B cell (primary cell): ENCODE measurements around the gene SPOCD1. TPM values are rescaled to one million over a fixed set of nuclear protein-coding genes. Genes with fewer than 3 reads are reported as not detected.
"Not testable (repeated sequence)": the region's sequence is repeated elsewhere in the genome, so short reads cannot be mapped to it uniquely, and the experiment has no call there.

Source experiments
- ATAC-seq: fragments of 200-7000 bp; cut with Tn5 transposase; one replicate; pipeline ENCODE4 v1.10.0; 2021; ENCODE audit warnings: low read depth, mild to moderate bottlenecking, moderate number of reproducible peaks, moderate library complexity
- CTCF ChIA-PET: fragments of 350-600 bp; sonication (Branson Sonifier 250); formaldehyde crosslinking; loops from one replicate; lab custom pipeline; 2021; ENCODE audit warnings: antibody characterized with exemption, inconsistent platforms; lab: Charles Lee
- POLR2A ChIA-PET: fragments of 350-600 bp; sonication (Branson Sonifier 250); formaldehyde crosslinking; loops from one replicate; lab custom pipeline; 2021; ENCODE audit warnings: antibody characterized with exemption; lab: Charles Lee
- DNase-seq: peaks from one replicate; pipeline ENCODE4 v3.0.0; 2013
- H2AFZ ChIP-seq: 2 replicates; pipeline ENCODE4 v1.6.1; 2012; ENCODE audit warnings: mild to moderate bottlenecking, low read depth, low read length; ENCODE audit not compliant: insufficient read depth, poor library complexity, severe bottlenecking
- H3K27ac ChIP-seq, 2 donors: 1 replicate in 1 of 2; 2 replicates in 1 of 2; pipeline ENCODE4 v1.5.1; 2012 to 2013; ENCODE audit warnings: low read length in 2 of 2, mild to moderate bottlenecking in 2 of 2, moderate library complexity in 1 of 2
- H3K27me3 ChIP-seq, 4 experiments: fragments of 200-600 bp in 1 of 4; sonication (generic) in 1 of 4; replicated peaks in 1 of 4; 1 replicate in 2 of 4; 2 replicates in 2 of 4; pipeline versions ENCODE4 v1.6.1 to v1.7.0; 2013 to 2016; ENCODE audit warnings: low read length in 3 of 4, mild to moderate bottlenecking in 2 of 4, mixed read lengths in 1 of 4, moderate library complexity in 1 of 4; ENCODE audit not compliant: insufficient read depth in 4 of 4, control insufficient read depth in 3 of 4; ENCODE audit errors: control extremely low read depth in 1 of 4
- H3K36me3 ChIP-seq, 2 experiments: replicated peaks in 1 of 2; 1 replicate in 1 of 2; 2 replicates in 1 of 2; pipeline versions ENCODE4 v1.6.1 to v1.7.1; 2013; ENCODE audit warnings: low read length in 1 of 2; ENCODE audit not compliant: insufficient read depth in 2 of 2, control insufficient read depth in 1 of 2; ENCODE audit errors: control extremely low read depth in 1 of 2, extremely low read depth in 1 of 2
- H3K4me1 ChIP-seq, 2 donors: fragments of 200-600 bp in 1 of 2; sonication (generic) in 1 of 2; 1 replicate in 1 of 2; 2 replicates in 1 of 2; pipeline versions ENCODE4 v1.5.1 to v1.6.1; 2013 to 2017; ENCODE audit warnings: low read length in 2 of 2; ENCODE audit not compliant: control insufficient read depth in 2 of 2, insufficient read depth in 2 of 2
- H3K4me2 ChIP-seq: replicated peaks from 2 replicates; pipeline ENCODE3; 2012; ENCODE audit warnings: mild to moderate bottlenecking, low read depth, low read length; ENCODE audit not compliant: poor library complexity, severe bottlenecking
- H3K4me3 ChIP-seq, 5 experiments: fragments of 200-600 bp in 1 of 5; sonication (generic) in 1 of 5; 1 replicate in 3 of 5; 2 replicates in 2 of 5; pipeline versions ENCODE4 v1.5.1 to v1.7.0; 2011 to 2016; ENCODE audit warnings: low read length in 4 of 5, mild to moderate bottlenecking in 4 of 5, low read depth in 2 of 5, control low read depth in 1 of 5, moderate library complexity in 1 of 5; ENCODE audit not compliant: insufficient read depth in 1 of 5; ENCODE audit errors: control extremely low read depth in 1 of 5, extremely low read depth in 1 of 5
- H3K79me2 ChIP-seq: fragments of 200-600 bp; sonication (generic); one replicate; pipeline ENCODE4 v1.6.0; 2016; ENCODE audit warnings: low read length; ENCODE audit not compliant: control insufficient read depth, insufficient read depth
- H3K9ac ChIP-seq: fragments of 200-600 bp; sonication (generic); 2 replicates; pipeline ENCODE4 v1.6.1; 2017; ENCODE audit warnings: mild to moderate bottlenecking, low read length, moderate library complexity
- H3K9me3 ChIP-seq, 3 donors: one replicate each; pipeline versions ENCODE4 v1.6.1 to v1.7.1; 2013; ENCODE audit warnings: low read length in 2 of 3; ENCODE audit not compliant: control insufficient read depth in 2 of 3, insufficient read depth in 1 of 3; ENCODE audit errors: control extremely low read depth in 1 of 3
- H4K20me1 ChIP-seq: 2 replicates; pipeline ENCODE4 v1.6.0; 2012; ENCODE audit warnings: mild to moderate bottlenecking, low read length; ENCODE audit not compliant: insufficient read depth, control insufficient read depth, poor library complexity, severe bottlenecking
- H3K27ac Mint-ChIP-seq: one replicate; pipeline ENCODE4 v1.8.0; 2021; ENCODE audit warnings: mixed read lengths
- H3K27me3 Mint-ChIP-seq: one replicate; pipeline ENCODE4 v1.8.0; 2021; ENCODE audit warnings: mixed read lengths
- H3K4me1 Mint-ChIP-seq: one replicate; pipeline ENCODE4 v1.8.0; 2021; ENCODE audit warnings: mixed read lengths
- H3K4me3 Mint-ChIP-seq: one replicate; pipeline ENCODE4 v1.8.0; 2021; ENCODE audit warnings: mixed read lengths
- H3K9me3 Mint-ChIP-seq: one replicate; pipeline ENCODE4 v1.8.0; 2022; ENCODE audit warnings: mixed read lengths; ENCODE audit not compliant: insufficient read depth
- CTCF ChIP-seq: fragments of 200-600 bp; IDR thresholded peaks from one replicate; pipeline ENCODE4 v1.8.0; 2022; ENCODE audit warnings: antibody characterized with exemption, mild to moderate bottlenecking
- EZH2 ChIP-seq: IDR thresholded peaks from 2 replicates; pipeline ENCODE4 v1.6.1; 2012; ENCODE audit warnings: borderline replicate concordance, low read depth, mild to moderate bottlenecking, moderate library complexity, low read length; ENCODE audit not compliant: insufficient read depth, poor library complexity, severe bottlenecking
- WGBS: methylation state at CpG from one replicate; pipeline ENCODE4 v1.1.5; 2013; ENCODE audit warnings: missing lambda C conversion rate; ENCODE audit not compliant: insufficient coverage; 5-methylcytosine and 5-hydroxymethylcytosine counted together
- intact Hi-C: fragments of 100-400 bp; cut with micrococcal nuclease; formaldehyde crosslinking; loops from one replicate; pipeline ENCODE4 v1.10.0; 2022
- polyA plus RNA-seq: library from polyadenylated mRNA; depleted of rRNA; stranded (reverse); fragments of >200 nt; gene quantifications from 2 replicates; pipeline ENCODE4 v1.2.3, GENCODE V29; 2012
- total RNA-seq, 2 donors: library from RNA; stranded (reverse); fragments of 120-200 nt in 1 of 2; gene quantifications; 1 replicate in 1 of 2; 2 replicates in 1 of 2; pipeline versions ENCODE4 v1.2.3 to v1.2.4, GENCODE V29; 2013 to 2022

SPOCD1 gene
- total and polyA plus RNA-seq, 2 donors (not counting 1 experiment from before 2014, with no cell fraction given) = not detected

GRCh38 chr1:31818206-31818605 is 2.4 kb upstream of the SPOCD1 start:
- TF ChIP-seq CTCF = no peak
- TF ChIP-seq EZH2 = no peak
- WGBS = no CpG with 5 or more reads among the region's 1 CpG
- ATAC-seq (no peak), DNase-seq (no peak)
- H3K27ac Mint-ChIP-seq = no peak overlapping the region
- H3K79me2 ChIP-seq = no peaks in the 10 kb centered on the region
- H3K9me3 ChIP-seq = peaks cover 0 to 5% (median 0%) of the 10 kb centered on the region in 3 donors
- H3K36me3 ChIP-seq = no peaks in the 10 kb centered on the region
- H3K9ac ChIP-seq = no peak overlapping the region
- H3K27me3 Mint-ChIP-seq = no peaks in the 10 kb centered on the region
- H3K27me3 ChIP-seq = no peaks in the 10 kb centered on the region
- H3K4me1 ChIP-seq = peaks cover 10 to 18% of the 10 kb centered on the region in 2 donors
- H3K4me3 Mint-ChIP-seq = no peak overlapping the region
- POLR2A ChIA-PET = no interaction called here
- no peak overlapping the region for H3K4me3 ChIP-seq
- intact Hi-C loops = no loop called here
- no peaks in the 10 kb centered on the region for H3K9me3 Mint-ChIP-seq
- H3K27ac ChIP-seq = no peak overlapping the region
- H3K4me2 ChIP-seq = no peak overlapping the region
- peaks cover 24% of the 10 kb centered on the region for H3K4me1 Mint-ChIP-seq
- CTCF ChIA-PET = interaction anchor here (0.8 to 2.6 kb wide), 3 partner anchors 29 to 983 kb away, joined by 3 to 12 read pairs (median 10); no protein-coding TSS in a partner anchor
- H2AFZ ChIP-seq = no peak overlapping the region
- no peaks in the 10 kb centered on the region for H4K20me1 ChIP-seq

DNA sequence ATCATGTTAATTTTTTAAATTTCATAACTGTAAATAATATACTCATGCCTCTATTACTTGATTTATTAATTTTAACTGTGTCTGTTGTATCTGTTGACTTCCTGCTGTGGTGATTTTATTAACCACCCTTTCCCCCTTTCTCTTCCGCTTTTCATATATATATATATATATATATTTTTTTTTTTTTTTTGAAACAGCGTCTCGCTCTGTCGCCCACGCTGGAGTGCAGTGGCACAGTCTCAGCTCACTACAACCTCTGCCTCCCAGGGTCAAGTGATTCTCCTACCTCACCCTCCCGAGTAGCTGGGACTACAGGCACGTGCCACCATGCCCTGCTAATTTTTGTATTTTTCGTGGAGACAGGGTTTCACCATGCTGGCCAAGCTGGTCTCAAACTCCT is 1.1 kb upstream of the SPOCD1 start:
- not testable (repeated sequence) for H3K27me3 ChIP-seq, H3K9me3 ChIP-seq, H3K9ac ChIP-seq, H3K79me2 ChIP-seq, H3K36me3 ChIP-seq, H3K27me3 Mint-ChIP-seq, H3K27ac ChIP-seq, DNase-seq, H3K9me3 Mint-ChIP-seq, H3K4me3 Mint-ChIP-seq, H3K27ac Mint-ChIP-seq, H4K20me1 ChIP-seq, H2AFZ ChIP-seq
- WGBS = 9% methylated on average over 4 of the region's 8 CpGs
- peaks cover 24% of the 10 kb centered on the region for H3K4me1 Mint-ChIP-seq
- CTCF ChIA-PET = interaction anchor here (0.9 to 2.6 kb wide), 3 partner anchors 11 to 147 kb away, joined by 3 to 12 read pairs (median 10); no protein-coding TSS in a partner anchor
- peak overlapping the region in 1 of 5 experiments; percentile 25 for H3K4me3 ChIP-seq
- intact Hi-C loops = loop anchor here (2.0 kb wide), 1 partner anchor 148 kb away; no protein-coding TSS in a partner anchor
- ATAC-seq = peak; percentile 14
- peak overlapping the region; percentile 58 for H3K4me2 ChIP-seq
- POLR2A ChIA-PET = interaction anchor here (0.5 to 0.6 kb wide), 2 partner anchors 56 to 132 kb away, joined by 4 to 7 read pairs; no protein-coding TSS in a partner anchor
- H3K4me1 ChIP-seq = peaks cover 10 to 18% of the 10 kb centered on the region in 2 donors

GRCh38 chr1:31816501-31816900 is 679 bp upstream of the SPOCD1 start:
- WGBS = no CpG with 5 or more reads among the region's 3 CpGs
- peaks cover 24% of the 10 kb centered on the region for H3K4me1 Mint-ChIP-seq
- DNase-seq, H3K79me2 ChIP-seq, H3K27me3 Mint-ChIP-seq, POLR2A ChIA-PET, H2AFZ ChIP-seq, H3K27ac ChIP-seq, H3K4me3 Mint-ChIP-seq, ATAC-seq, H3K9me3 Mint-ChIP-seq, H3K36me3 ChIP-seq, H4K20me1 ChIP-seq, H3K27me3 ChIP-seq, H3K9ac ChIP-seq, H3K27ac Mint-ChIP-seq, H3K9me3 ChIP-seq: not testable (repeated sequence)
- intact Hi-C loops = loop anchor here (2.0 kb wide), 1 partner anchor 148 kb away; no protein-coding TSS in a partner anchor
- peaks cover 10 to 18% of the 10 kb centered on the region in 2 donors for H3K4me1 ChIP-seq
- CTCF ChIA-PET = interaction anchor here (0.9 to 2.6 kb wide), 3 partner anchors 11 to 148 kb away, joined by 3 to 12 read pairs (median 10); no protein-coding TSS in a partner anchor
- H3K4me3 ChIP-seq = peak overlapping the region in 1 of 5 experiments; percentile 25
- H3K4me2 ChIP-seq = peak overlapping the region; percentile 58
